Caco-2 (cell line): Measurements from ENCODE around the gene PARP9. TPM values are rescaled to one million over a fixed set of nuclear protein-coding genes. Genes with fewer than 3 reads are reported as not detected.

Source experiments
- BruUV-seq: library from RNA; stranded (reverse); fragments of 400-500 nt; replicated peaks from 2 replicates; lab custom pipeline; 2021; lab: Mats Ljungman, UMichigan
- CTCF ChIA-PET: fragments of 300-600 bp; sonication (Branson Sonifier 250); formaldehyde crosslinking; loops from one replicate; lab custom pipeline; 2022; ENCODE audit warnings: antibody characterized with exemption; lab: Charles Lee
- POLR2A ChIA-PET: fragments of 300-600 bp; sonication (Branson Sonifier 250); formaldehyde crosslinking; loops from one replicate; lab custom pipeline; 2022; ENCODE audit warnings: antibody characterized with exemption; lab: Charles Lee
- DNase-seq, 2 experiments: peaks; one replicate each; pipeline versions ENCODE4 v3.0.0 to v3.0.0-alpha.2; 2020 to 2022
- H3K27me3 ChIP-seq: replicated peaks from 2 replicates; pipeline ENCODE4 v1.6.0; 2011; ENCODE audit warnings: low read length; ENCODE audit not compliant: control insufficient read depth, insufficient read depth
- H3K36me3 ChIP-seq: 2 replicates; pipeline ENCODE4 v1.5.1; 2011; ENCODE audit warnings: low read length; ENCODE audit not compliant: control insufficient read depth, insufficient read depth
- H3K4me1 ChIP-seq: fragments of 250-450 bp; sonication (Bioruptor Pico); 2 replicates; pipeline ENCODE4 v1.5.1; 2020; ENCODE audit warnings: mild to moderate bottlenecking
- H3K4me3 ChIP-seq: 2 replicates; pipeline ENCODE4 v1.5.1; 2011; ENCODE audit warnings: low read depth, mild to moderate bottlenecking, control low read depth, low read length
- H3K9me3 ChIP-seq: fragments of 250-450 bp; sonication (Bioruptor Pico); 2 replicates; pipeline ENCODE4 v1.5.1; 2020; ENCODE audit warnings: mild to moderate bottlenecking, moderate library complexity
- H3K27ac Mint-ChIP-seq: one replicate; pipeline ENCODE4 v1.8.0; 2022; ENCODE audit warnings: mixed read lengths; ENCODE audit not compliant: unreplicated experiment
- H3K27me3 Mint-ChIP-seq: one replicate; pipeline ENCODE4 v1.8.0; 2022; ENCODE audit warnings: mixed read lengths; ENCODE audit not compliant: insufficient read depth, unreplicated experiment
- H3K36me3 Mint-ChIP-seq: one replicate; pipeline ENCODE4 v1.8.0; 2022; ENCODE audit warnings: mild to moderate bottlenecking, mixed read lengths; ENCODE audit not compliant: insufficient read depth, unreplicated experiment
- H3K4me1 Mint-ChIP-seq: one replicate; pipeline ENCODE4 v1.8.0; 2022; ENCODE audit warnings: low read depth, mixed read lengths; ENCODE audit not compliant: unreplicated experiment
- H3K4me3 Mint-ChIP-seq: one replicate; pipeline ENCODE4 v1.8.0; 2022; ENCODE audit warnings: mild to moderate bottlenecking, moderate library complexity, mixed read lengths; ENCODE audit not compliant: unreplicated experiment
- H3K9me3 Mint-ChIP-seq: one replicate; pipeline ENCODE4 v1.8.0; 2022; ENCODE audit warnings: mixed read lengths; ENCODE audit not compliant: unreplicated experiment
- intact Hi-C: fragments of 100-400 bp; cut with micrococcal nuclease; formaldehyde crosslinking; loops from one replicate; pipeline ENCODE4 v1.10.0; 2022; ENCODE audit not compliant: unreplicated experiment
- total RNA-seq: library from RNA; stranded (reverse); gene quantifications from 2 replicates; pipeline ENCODE4 v1.2.3, GENCODE V29; 2022
- TF ChIP-seq, protein P1 (sequence below), 2 experiments: fragments of 200-600 bp in 1 of 2; IDR thresholded peaks; 1 replicate in 1 of 2; 2 replicates in 1 of 2; pipeline versions ENCODE4 v1.5.1 to v1.8.0; 2011 to 2022; ENCODE audit warnings: antibody characterized with exemption in 1 of 2, control low read depth in 1 of 2, inconsistent platforms in 1 of 2, low read depth in 1 of 2, low read length in 1 of 2, mild to moderate bottlenecking in 1 of 2, moderate library complexity in 1 of 2; ENCODE audit not compliant: insufficient read depth in 1 of 2, severe bottlenecking in 1 of 2, unreplicated experiment in 1 of 2

The PARP9 gene
- total RNA-seq, 1 experiment from 2014 or later, result 15.8 TPM

- POLR2A ChIA-PET, result no interaction called here
- Histone ChIP-seq H3K27me3 (no peaks in the 10 kb centered on the region), H3K36me3 (no peaks in the 10 kb centered on the region), H3K4me1 (peaks cover 17% of the 10 kb centered on the region), H3K4me3 (no peak overlapping the region), H3K9me3 (no peaks in the 10 kb centered on the region)
- no peak for DNase-seq
- Mint-ChIP-seq H3K36me3 (no peaks in the 10 kb centered on the region), H3K4me1 (peaks cover 18% of the 10 kb centered on the region), H3K9me3 (no peaks in the 10 kb centered on the region), H3K27ac (no peak overlapping the region), H3K4me3 (no peak overlapping the region), H3K27me3 (no peaks in the 10 kb centered on the region)
- TF ChIP-seq, protein P1, sequence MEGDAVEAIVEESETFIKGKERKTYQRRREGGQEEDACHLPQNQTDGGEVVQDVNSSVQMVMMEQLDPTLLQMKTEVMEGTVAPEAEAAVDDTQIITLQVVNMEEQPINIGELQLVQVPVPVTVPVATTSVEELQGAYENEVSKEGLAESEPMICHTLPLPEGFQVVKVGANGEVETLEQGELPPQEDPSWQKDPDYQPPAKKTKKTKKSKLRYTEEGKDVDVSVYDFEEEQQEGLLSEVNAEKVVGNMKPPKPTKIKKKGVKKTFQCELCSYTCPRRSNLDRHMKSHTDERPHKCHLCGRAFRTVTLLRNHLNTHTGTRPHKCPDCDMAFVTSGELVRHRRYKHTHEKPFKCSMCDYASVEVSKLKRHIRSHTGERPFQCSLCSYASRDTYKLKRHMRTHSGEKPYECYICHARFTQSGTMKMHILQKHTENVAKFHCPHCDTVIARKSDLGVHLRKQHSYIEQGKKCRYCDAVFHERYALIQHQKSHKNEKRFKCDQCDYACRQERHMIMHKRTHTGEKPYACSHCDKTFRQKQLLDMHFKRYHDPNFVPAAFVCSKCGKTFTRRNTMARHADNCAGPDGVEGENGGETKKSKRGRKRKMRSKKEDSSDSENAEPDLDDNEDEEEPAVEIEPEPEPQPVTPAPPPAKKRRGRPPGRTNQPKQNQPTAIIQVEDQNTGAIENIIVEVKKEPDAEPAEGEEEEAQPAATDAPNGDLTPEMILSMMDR (IDR thresholded peaks at IDR 0.05; ENCODE audit: insufficient read depth in 1 of 2, low read depth in 1 of 2, low read length in 1 of 2, severe bottlenecking in 1 of 2, unreplicated experiment in 1 of 2), result no peak
- no TSS peak for BruUV-seq
- intact Hi-C loops, result no loop called here
- CTCF ChIA-PET, result no interaction called here
Observed at GRCh38 chr3:122508135-122508914, 55.8 kb downstream of the PARP9 start.

GRCh38 chr3:122506450-122506849, 57.6 kb downstream of the PARP9 start:
- H3K4me3 Mint-ChIP-seq, result no peak overlapping the region
- H3K36me3 Mint-ChIP-seq, result peaks cover 1% of the 10 kb centered on the region
- POLR2A ChIA-PET, result interaction anchor here (0.7 kb wide), 1 partner anchor 48 kb away, joined by 7 read pairs; no protein-coding TSS in a partner anchor
- intact Hi-C loops, result no loop called here
- H3K9me3 ChIP-seq, result no peaks in the 10 kb centered on the region
- no peaks in the 10 kb centered on the region for H3K27me3 Mint-ChIP-seq
- no peak overlapping the region for H3K4me3 ChIP-seq
- peaks cover 24% of the 10 kb centered on the region for H3K4me1 Mint-ChIP-seq
- H3K4me1 ChIP-seq, result peaks cover 8% of the 10 kb centered on the region; the same call in 1 of the 2 replicates
- no peaks in the 10 kb centered on the region for H3K9me3 Mint-ChIP-seq
- no peaks in the 10 kb centered on the region for H3K36me3 ChIP-seq
- BruUV-seq, result no TSS peak
- TF ChIP-seq, protein P1 (IDR thresholded peaks at IDR 0.05; ENCODE audit: insufficient read depth in 1 of 2, low read depth in 1 of 2, low read length in 1 of 2, severe bottlenecking in 1 of 2, unreplicated experiment in 1 of 2), result no peak
- H3K27ac Mint-ChIP-seq, result no peak overlapping the region
- no peaks in the 10 kb centered on the region for H3K27me3 ChIP-seq
- CTCF ChIA-PET, result no interaction called here
- no peak for DNase-seq

GRCh38 chr3:122505676-122506075, 58.4 kb downstream of the PARP9 start:
- Histone ChIP-seq H3K36me3 (no peaks in the 10 kb centered on the region), H3K9me3 (no peaks in the 10 kb centered on the region), H3K4me3 (no peak overlapping the region), H3K4me1 (no peaks in the 10 kb centered on the region), H3K27me3 (no peaks in the 10 kb centered on the region)
- Mint-ChIP-seq H3K9me3 (no peaks in the 10 kb centered on the region), H3K4me1 (peaks cover 16% of the 10 kb centered on the region), H3K27ac (no peak overlapping the region), H3K27me3 (no peaks in the 10 kb centered on the region), H3K4me3 (no peak overlapping the region), H3K36me3 (peaks cover 9% of the 10 kb centered on the region)
- intact Hi-C loops, result no loop called here
- DNase-seq, result no peak
- BruUV-seq, result no TSS peak
- TF ChIP-seq, protein P1 (IDR thresholded peaks at IDR 0.05; ENCODE audit: insufficient read depth in 1 of 2, low read depth in 1 of 2, low read length in 1 of 2, severe bottlenecking in 1 of 2, unreplicated experiment in 1 of 2), result no peak
- ChIA-PET CTCF (no interaction called here), POLR2A (no interaction called here)
